ENCODE measurements around the gene DIAPH1.

GRCh38 chr5:141510160-141510559 lies 108.6 kb downstream of the DIAPH1 start:
- TF ChIP-seq, protein P1, sequence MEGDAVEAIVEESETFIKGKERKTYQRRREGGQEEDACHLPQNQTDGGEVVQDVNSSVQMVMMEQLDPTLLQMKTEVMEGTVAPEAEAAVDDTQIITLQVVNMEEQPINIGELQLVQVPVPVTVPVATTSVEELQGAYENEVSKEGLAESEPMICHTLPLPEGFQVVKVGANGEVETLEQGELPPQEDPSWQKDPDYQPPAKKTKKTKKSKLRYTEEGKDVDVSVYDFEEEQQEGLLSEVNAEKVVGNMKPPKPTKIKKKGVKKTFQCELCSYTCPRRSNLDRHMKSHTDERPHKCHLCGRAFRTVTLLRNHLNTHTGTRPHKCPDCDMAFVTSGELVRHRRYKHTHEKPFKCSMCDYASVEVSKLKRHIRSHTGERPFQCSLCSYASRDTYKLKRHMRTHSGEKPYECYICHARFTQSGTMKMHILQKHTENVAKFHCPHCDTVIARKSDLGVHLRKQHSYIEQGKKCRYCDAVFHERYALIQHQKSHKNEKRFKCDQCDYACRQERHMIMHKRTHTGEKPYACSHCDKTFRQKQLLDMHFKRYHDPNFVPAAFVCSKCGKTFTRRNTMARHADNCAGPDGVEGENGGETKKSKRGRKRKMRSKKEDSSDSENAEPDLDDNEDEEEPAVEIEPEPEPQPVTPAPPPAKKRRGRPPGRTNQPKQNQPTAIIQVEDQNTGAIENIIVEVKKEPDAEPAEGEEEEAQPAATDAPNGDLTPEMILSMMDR (IDR thresholded peaks at IDR 0.05; ENCODE audit: low read depth, low read length, poor library complexity, severe bottlenecking) = no peak
- TF ChIP-seq EZH2phosphoT487 (IDR thresholded peaks at IDR 0.05; ENCODE audit: borderline replicate concordance, low read length) = no peak

Measured in DOHH2 (cell line).